ENCODE measurements around the gene KRTAP10-12. TPM values are rescaled to one million over a fixed set of nuclear protein-coding genes. Genes with fewer than 3 reads are reported as not detected.

KRTAP10-12 gene
- total RNA-seq, 1 experiment from 2014 or later, result not detected

DNA sequence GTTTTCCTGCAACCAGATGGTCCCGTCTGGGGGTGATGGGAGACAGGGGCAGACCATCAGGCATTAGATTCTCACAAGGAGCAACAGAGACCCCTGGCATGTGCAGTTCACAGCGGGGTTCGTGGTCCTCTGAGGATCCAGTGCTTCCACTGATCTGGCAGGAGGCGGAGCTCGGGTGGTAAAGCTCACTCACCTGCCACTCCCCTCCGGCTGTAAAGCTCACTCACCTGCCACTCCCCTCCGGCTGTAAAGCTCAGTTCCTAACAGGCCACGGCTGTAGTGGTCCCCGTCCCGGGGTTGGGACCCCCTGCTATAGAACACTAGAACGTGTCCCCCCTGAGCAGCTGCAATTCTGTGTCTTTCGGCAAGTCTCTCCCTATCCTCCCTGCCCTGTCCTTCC lies 4.6 kb downstream of the KRTAP10-12 start (continued):
- no peak for TF ChIP-seq KAT7 (CRISPR knock-in tag; IDR thresholded peaks at IDR 0.05; ENCODE audit: borderline replicate concordance)
- no peak for TF ChIP-seq IRF2 (CRISPR knock-in tag; IDR thresholded peaks at IDR 0.05; ENCODE audit: borderline replicate concordance, low read depth)
- TF ChIP-seq, protein P1, sequence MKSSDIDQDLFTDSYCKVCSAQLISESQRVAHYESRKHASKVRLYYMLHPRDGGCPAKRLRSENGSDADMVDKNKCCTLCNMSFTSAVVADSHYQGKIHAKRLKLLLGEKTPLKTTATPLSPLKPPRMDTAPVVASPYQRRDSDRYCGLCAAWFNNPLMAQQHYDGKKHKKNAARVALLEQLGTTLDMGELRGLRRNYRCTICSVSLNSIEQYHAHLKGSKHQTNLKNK (CRISPR knock-in tag; IDR thresholded peaks at IDR 0.05), result no peak
- TF ChIP-seq FOXJ3 (CRISPR knock-in tag; IDR thresholded peaks at IDR 0.05; ENCODE audit: borderline replicate concordance), result no peak
- no peak for TF ChIP-seq CBFB (CRISPR knock-in tag; IDR thresholded peaks at IDR 0.05; ENCODE audit: low read depth)
- no peak for TF ChIP-seq CREM (CRISPR knock-in tag; IDR thresholded peaks at IDR 0.05)

DNA sequence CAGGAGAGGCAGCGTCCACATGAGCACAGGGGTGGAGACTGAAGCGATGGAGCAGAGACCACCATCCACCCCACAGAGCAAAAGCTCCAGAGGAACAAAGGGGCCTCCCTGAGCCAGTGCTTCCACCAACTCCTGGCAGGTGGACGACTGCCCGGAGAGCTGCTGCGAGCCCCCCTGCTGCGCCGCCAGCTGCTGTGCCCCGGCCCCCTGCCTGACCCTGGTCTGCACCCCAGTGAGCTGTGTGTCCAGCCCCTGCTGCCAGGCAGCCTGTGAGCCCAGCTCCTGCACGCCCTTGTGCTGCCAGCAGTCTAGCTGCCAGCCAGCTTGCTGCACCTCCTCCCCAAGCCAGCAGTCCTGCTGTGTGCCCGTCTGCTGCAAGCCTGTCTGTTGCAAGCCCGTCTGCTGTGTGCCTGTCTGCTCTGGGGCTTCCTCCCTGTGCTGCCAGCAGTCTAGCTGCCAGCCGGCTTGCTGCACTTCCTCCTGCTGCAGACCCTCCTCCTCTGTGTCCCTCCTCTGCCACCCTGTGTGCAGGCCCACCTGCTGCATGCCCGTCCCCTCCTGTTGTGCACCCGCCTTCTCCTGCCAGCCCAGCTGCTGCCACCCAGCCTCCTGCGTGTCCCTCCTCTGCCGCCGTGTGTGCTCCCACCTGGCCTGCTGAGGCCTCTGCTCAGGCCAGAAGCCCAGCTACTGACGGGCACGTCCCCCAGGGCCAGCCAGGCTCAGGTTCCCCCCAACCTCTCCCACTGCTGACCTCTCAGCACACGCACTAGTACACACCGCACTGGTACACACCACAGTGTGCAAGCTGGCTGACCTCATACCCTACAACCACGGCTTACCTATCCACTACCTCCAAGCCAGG lies 5.4 kb downstream of the KRTAP10-12 start:
- Mint-ChIP-seq H3K27ac (peak overlapping the region; percentile 94), H3K27me3 (ENCODE audit: low read depth) (peaks cover 22% of the 10 kb centered on the region), H3K36me3 (no peaks in the 10 kb centered on the region), H3K4me1 (peaks cover 82% of the 10 kb centered on the region), H3K4me3 (peak overlapping the region; percentile 43), H3K9me3 (no peaks in the 10 kb centered on the region)
- POLR2A ChIA-PET, result no interaction called here
- CTCF ChIA-PET, result interaction anchor here (0.5 to 2.6 kb wide), 9 partner anchors 8 to 334 kb away, joined by 3 to 10 read pairs (median 3); no protein-coding TSS in a partner anchor
- ATAC-seq (no peak), DNase-seq (ENCODE audit: low spot score) (no peak)
- TF ChIP-seq GRHL2 (CRISPR knock-in tag; IDR thresholded peaks at IDR 0.05; ENCODE audit: insufficient replicate concordance, severe bottlenecking) (no peak), TP53 (CRISPR knock-in tag; IDR thresholded peaks at IDR 0.05) (0 out of 2 replicates have a peak, but pooled peaks have one; percentile 40), CREM (CRISPR knock-in tag; IDR thresholded peaks at IDR 0.05) (no peak), SP1 (CRISPR knock-in tag; conservative IDR thresholded peaks at IDR 0.05) (0 out of 2 replicates have a peak, but pooled peaks have one; percentile 18), ZNF423 (CRISPR knock-in tag; IDR thresholded peaks at IDR 0.05) (no peak), NFE2L1 (CRISPR knock-in tag; IDR thresholded peaks at IDR 0.05) (no peak), TCF7 (CRISPR knock-in tag; IDR thresholded peaks at IDR 0.05; ENCODE audit: low read depth) (no peak), JUN (CRISPR knock-in tag; IDR thresholded peaks at IDR 0.05) (no peak), ZNF138 (CRISPR knock-in tag; conservative IDR thresholded peaks at IDR 0.05) (peak; percentile 56; the same call in 1 of the 2 replicates), ETV6 (CRISPR knock-in tag; IDR thresholded peaks at IDR 0.05) (0 out of 2 replicates have a peak, but pooled peaks have one; percentile 18)
- TF ChIP-seq, protein P2, sequence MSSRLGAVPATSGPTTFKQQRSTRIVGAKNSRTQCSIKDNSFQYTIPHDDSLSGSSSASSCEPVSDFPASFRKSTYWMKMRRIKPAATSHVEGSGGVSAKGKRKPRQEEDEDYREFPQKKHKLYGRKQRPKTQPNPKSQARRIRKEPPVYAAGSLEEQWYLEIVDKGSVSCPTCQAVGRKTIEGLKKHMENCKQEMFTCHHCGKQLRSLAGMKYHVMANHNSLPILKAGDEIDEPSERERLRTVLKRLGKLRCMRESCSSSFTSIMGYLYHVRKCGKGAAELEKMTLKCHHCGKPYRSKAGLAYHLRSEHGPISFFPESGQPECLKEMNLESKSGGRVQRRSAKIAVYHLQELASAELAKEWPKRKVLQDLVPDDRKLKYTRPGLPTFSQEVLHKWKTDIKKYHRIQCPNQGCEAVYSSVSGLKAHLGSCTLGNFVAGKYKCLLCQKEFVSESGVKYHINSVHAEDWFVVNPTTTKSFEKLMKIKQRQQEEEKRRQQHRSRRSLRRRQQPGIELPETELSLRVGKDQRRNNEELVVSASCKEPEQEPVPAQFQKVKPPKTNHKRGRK (CRISPR knock-in tag; IDR thresholded peaks at IDR 0.05; ENCODE audit: borderline replicate concordance), result no peak

DNA sequence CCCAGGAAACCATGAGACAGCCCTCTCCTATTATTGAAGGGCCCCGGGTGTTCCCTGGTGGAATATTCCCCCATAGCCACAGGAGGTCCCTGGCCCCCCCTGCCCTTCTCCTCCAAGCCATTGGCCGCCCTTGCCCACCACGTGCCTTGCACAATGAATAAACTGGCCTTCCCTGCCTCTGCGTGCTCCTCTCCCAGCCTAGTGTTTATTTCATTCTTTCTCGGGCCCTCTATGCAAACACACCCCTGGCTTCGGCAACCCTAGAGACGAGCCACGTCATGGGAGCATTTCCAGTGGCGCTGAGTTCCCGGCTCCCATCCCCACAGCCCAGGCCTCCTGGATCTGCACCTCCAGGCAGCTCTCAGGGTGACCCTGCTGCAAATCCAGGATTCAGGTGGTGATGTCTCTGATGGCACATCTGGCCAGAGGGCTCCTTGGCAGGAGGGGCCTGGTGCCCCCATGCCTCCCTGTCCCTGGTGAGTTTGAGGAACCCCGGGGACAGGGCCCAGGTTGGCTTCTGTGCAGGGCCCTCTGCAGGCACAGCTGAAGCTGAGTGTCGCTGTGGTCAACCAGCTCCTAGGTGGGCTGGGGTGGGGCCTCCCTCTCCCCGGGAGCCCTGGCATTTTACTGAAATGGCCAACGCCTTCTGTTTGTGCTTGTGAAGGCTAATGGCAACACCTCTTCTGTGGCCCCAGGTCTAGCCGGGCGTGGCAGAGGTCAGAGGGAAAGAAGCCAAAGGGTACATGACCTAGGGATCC lies 6.2 kb downstream of the KRTAP10-12 start:
- peaks cover 80% of the 10 kb centered on the region for H3K4me1 Mint-ChIP-seq
- H3K27me3 Mint-ChIP-seq (ENCODE audit: low read depth), result peaks cover 27% of the 10 kb centered on the region
- peak overlapping the region; percentile 94 for H3K27ac Mint-ChIP-seq
- no peak for ATAC-seq
- ChIA-PET POLR2A (no interaction called here), CTCF (interaction anchor here (0.5 to 2.6 kb wide), 6 partner anchors 15 to 193 kb away, joined by 3 to 10 read pairs (median 5); no protein-coding TSS in a partner anchor)
- no peaks in the 10 kb centered on the region for H3K9me3 Mint-ChIP-seq
- peak overlapping the region; percentile 43 for H3K4me3 Mint-ChIP-seq
- no peak for DNase-seq (ENCODE audit: low spot score)
- no peaks in the 10 kb centered on the region for H3K36me3 Mint-ChIP-seq
- TF ChIP-seq CREB1 (CRISPR knock-in tag; IDR thresholded peaks at IDR 0.05) (no peak), USF2 (CRISPR knock-in tag; IDR thresholded peaks at IDR 0.05) (peak; percentile 39), ZNF138 (CRISPR knock-in tag; conservative IDR thresholded peaks at IDR 0.05) (no peak), HMGA2 (CRISPR knock-in tag; IDR thresholded peaks at IDR 0.05) (no peak), ATF1 (CRISPR knock-in tag; IDR thresholded peaks at IDR 0.05) (no peak), ETV6 (CRISPR knock-in tag; IDR thresholded peaks at IDR 0.05) (no peak), SP1 (CRISPR knock-in tag; conservative IDR thresholded peaks at IDR 0.05) (0 out of 2 replicates have a peak, but pooled peaks have one; percentile 2)
- TF ChIP-seq, protein P3, sequence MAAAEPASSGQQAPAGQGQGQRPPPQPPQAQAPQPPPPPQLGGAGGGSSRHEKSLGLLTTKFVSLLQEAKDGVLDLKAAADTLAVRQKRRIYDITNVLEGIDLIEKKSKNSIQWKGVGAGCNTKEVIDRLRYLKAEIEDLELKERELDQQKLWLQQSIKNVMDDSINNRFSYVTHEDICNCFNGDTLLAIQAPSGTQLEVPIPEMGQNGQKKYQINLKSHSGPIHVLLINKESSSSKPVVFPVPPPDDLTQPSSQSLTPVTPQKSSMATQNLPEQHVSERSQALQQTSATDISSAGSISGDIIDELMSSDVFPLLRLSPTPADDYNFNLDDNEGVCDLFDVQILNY (CRISPR knock-in tag; IDR thresholded peaks at IDR 0.05), result no peak
- TF ChIP-seq, protein P4, sequence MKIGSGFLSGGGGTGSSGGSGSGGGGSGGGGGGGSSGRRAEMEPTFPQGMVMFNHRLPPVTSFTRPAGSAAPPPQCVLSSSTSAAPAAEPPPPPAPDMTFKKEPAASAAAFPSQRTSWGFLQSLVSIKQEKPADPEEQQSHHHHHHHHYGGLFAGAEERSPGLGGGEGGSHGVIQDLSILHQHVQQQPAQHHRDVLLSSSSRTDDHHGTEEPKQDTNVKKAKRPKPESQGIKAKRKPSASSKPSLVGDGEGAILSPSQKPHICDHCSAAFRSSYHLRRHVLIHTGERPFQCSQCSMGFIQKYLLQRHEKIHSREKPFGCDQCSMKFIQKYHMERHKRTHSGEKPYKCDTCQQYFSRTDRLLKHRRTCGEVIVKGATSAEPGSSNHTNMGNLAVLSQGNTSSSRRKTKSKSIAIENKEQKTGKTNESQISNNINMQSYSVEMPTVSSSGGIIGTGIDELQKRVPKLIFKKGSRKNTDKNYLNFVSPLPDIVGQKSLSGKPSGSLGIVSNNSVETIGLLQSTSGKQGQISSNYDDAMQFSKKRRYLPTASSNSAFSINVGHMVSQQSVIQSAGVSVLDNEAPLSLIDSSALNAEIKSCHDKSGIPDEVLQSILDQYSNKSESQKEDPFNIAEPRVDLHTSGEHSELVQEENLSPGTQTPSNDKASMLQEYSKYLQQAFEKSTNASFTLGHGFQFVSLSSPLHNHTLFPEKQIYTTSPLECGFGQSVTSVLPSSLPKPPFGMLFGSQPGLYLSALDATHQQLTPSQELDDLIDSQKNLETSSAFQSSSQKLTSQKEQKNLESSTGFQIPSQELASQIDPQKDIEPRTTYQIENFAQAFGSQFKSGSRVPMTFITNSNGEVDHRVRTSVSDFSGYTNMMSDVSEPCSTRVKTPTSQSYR (CRISPR knock-in tag; IDR thresholded peaks at IDR 0.05), result no peak
- TF ChIP-seq, protein P5, sequence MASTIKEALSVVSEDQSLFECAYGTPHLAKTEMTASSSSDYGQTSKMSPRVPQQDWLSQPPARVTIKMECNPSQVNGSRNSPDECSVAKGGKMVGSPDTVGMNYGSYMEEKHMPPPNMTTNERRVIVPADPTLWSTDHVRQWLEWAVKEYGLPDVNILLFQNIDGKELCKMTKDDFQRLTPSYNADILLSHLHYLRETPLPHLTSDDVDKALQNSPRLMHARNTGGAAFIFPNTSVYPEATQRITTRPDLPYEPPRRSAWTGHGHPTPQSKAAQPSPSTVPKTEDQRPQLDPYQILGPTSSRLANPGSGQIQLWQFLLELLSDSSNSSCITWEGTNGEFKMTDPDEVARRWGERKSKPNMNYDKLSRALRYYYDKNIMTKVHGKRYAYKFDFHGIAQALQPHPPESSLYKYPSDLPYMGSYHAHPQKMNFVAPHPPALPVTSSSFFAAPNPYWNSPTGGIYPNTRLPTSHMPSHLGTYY (CRISPR knock-in tag; IDR thresholded peaks at IDR 0.05), result no peak
